GM12891 (cell line): ENCODE measurements around the gene RASGRP1.

ENCODE experiments used
- PAX5 ChIP-seq: IDR thresholded peaks from 2 replicates; pipeline ENCODE4 v1.6.1; 2011; ENCODE audit warnings: low read length, moderate library complexity, mild to moderate bottlenecking; ENCODE audit not compliant: insufficient read depth, severe bottlenecking
- POLR2A ChIP-seq: IDR thresholded peaks from 2 replicates; pipeline ENCODE4 v1.6.1; 2011; ENCODE audit warnings: low read depth, low read length, control low read depth
- POLR2AphosphoS5 ChIP-seq: IDR thresholded peaks from 2 replicates; pipeline ENCODE4 v1.6.1; 2011; ENCODE audit warnings: low read depth, low read length, control low read depth
- POU2F2 ChIP-seq: IDR thresholded peaks from 2 replicates; pipeline ENCODE4 v1.6.1; 2011; ENCODE audit warnings: low read depth, mild to moderate bottlenecking, control low read depth, low read length, moderate library complexity
- SPI1 ChIP-seq: IDR thresholded peaks from 2 replicates; pipeline ENCODE4 v1.6.1; 2011; ENCODE audit warnings: low read depth, low read length, control low read depth
- TAF1 ChIP-seq: IDR thresholded peaks from 2 replicates; pipeline ENCODE4 v1.6.1; 2011; ENCODE audit warnings: low read depth, low read length, control low read depth

- no peak for TF ChIP-seq POLR2AphosphoS5
- TF ChIP-seq POLR2A, result no peak
- no peak for TF ChIP-seq TAF1
- TF ChIP-seq SPI1, result no peak
- no peak for TF ChIP-seq POU2F2
- no peak for TF ChIP-seq PAX5
These were observed 28.9 kb upstream of the RASGRP1 start for GRCh38 chr15:38593524-38593923.
